Fibroblast of skin of left biceps (primary cell): ENCODE results near the gene PTPRR.

Source experiments
- DNase-seq, 2 experiments: peaks; one replicate each; pipeline ENCODE4 v3.0.0-alpha.2; 2013; ENCODE audit warnings: low read depth in 2 of 2

The PTPRR gene

DNA sequence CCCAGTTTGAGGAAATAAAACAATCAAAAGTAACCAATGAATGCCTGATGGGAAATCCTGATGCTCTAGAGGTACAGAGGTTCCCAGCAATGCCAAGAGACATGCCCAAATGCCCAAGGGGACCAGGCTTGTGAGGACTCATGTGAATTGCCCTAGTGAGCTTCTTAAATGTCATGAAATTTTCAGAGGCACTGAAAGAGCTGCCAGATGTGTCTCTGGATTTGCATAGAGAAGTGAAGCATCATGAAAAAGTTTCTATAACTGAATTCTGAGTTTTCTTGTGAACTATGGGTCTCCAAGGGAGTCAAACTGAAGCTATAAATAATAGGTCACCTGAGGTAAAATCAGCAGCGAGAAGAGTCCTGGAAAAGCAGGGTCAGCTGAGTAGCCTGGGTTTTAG is 9.9 kb downstream of the PTPRR start:
- DNase-seq, result no peak

DNA sequence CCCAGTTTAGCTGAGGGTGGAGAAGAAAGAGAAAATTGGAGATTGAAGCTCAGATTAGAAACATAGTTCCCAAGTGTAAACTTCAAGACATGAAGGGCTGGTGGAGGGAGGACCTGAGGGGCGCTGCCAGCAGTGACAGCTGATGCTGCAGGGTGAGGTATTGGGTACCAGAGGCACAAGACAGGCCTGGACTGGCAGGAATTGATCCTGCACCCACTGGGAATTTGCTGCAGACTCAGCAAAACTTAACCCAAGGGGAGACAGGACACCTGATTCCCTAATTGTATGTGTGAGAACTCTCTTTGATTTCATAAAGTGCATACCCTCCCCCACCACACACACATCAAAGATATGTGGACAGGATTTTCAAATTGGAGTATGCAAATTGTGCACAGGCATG is 11.6 kb downstream of the PTPRR start:
- no peak for DNase-seq

DNA sequence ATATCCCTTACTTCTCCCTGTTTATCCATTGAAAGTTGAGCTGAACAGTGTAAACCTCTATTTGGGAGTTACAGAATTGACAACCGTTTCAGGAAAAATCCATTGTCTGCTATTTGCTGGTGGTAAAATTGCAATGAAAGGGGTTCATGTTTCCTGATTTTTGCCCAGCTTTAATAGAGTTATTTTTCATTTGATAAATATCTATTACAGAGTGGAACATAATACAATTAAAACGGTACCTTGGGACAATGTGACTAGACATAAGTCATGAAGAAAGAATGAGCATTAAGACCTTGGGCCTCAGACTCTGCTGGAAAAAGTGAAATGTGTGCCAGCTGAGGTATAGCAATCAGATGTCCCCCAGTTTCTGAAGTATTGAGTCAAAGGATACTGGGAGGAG is 13.1 kb downstream of the PTPRR start:
- DNase-seq, result no peak

DNA sequence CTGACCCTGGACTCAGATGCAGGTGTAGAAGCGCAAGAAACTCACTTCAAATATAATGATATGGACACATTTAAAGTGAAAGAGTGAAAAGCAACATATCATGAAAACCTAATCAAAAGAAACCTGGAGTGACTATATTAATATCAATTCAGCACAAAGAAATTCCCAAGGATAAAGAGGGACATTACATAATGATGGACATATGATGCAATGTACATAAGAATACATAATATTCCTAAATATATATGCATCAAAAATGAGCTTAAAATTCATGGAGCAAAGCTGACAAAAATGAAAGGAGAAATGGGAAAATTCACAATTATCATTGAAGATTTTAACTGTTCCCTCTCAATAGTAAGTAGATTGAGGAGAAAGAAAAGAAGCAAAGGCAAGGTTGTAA is 24.6 kb downstream of the PTPRR start:
- no peak for DNase-seq

DNA sequence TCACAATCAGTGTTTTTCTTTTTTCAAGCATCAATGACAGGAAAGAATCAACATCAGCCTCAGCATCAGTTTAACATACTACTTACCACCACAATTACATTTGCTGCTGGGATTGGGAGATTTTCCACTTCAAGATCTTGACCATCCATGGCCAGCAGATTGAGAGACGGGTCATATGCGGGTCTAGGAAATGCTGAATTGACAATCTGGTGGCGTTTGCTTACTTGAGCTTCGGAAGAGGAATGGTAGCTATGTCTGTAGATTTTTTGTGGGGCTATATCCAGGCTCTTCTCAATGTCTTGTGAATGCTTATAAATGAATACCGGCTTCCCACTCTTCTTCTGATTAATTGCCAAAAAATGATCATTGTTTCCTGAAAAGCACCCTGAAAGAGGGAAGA is 27.9 kb downstream of the PTPRR start:
- no peak for DNase-seq

DNA sequence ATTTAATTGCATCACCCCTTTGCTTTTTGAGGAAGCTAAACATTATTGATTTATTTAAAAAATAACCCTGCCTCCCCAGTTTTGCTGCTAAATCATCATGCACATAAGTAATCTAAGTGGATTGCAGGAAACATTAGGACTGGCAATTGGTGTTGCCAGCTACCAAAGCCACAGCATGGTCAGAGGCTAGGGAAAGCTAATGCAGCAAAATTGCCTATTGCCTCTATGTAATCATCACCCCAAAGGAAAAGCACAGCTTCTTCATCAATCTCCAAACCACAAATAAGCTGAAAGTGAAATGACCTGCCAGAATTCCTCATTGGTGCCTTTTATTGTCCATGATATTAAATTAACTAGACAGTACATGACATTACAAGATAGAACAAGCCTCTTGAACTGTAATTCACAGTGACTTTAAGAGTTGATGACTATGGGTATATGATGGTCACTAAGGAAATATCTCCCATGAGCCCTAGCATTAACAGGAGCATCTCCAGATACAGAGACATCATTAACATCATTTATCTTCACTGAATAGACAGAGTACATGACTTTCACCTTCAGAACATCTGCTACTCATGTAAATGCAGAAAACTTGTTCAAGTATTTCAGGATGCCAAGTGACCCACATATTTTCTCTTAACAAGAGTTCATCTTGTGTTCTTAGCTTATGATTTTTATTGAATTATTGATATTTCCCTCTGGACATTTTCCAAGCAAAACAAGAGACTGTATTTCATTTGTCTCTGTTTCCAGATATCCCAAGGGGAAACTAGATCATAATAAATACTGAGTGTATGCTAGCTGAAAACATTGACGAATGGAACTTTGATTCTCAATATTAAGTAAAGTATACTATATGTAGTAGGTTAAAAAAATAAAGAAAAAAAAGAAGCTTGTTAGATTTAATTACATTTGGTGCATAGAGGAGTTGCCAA is 29.4 kb downstream of the PTPRR start:
- DNase-seq, result no peak

DNA sequence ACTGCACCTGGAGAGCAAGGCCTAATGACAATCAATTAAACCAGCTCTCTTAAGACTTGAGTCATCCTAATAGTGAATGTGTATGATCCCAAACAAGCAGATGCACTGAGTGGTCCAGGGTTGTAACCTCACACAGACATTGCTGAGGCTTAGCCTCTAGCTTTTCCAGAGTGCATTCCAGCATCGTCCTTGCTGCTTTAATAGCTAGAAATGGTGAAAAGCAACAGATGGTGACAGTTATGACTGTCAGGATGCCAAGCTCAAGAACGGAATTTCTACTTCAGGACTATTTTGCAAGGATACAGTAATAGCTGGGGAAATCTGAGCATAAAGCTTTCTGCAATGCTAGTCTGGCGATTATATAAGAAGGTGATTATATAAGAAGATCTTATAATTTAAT is 34.6 kb downstream of the PTPRR start:
- no peak for DNase-seq

DNA sequence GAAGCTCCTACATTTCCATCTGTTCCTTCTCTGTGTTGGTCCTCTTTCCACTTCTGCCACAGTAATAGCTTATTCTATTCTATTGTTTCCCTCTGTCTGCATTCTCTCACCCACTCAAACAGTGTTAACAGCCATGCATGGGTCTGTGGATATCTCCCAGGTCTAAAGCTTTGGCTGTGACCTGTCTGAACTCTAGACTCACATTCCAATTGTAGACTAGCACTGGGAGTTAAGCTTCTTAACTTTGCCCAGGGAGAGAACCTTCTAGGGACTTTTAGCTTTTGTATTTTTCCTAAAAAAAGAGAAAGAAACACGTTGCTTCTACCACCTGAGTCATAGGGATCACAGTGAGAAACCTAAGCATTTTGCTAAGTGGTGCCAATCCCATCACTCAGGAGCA is 36.7 kb downstream of the PTPRR start:
- no peak for DNase-seq

DNA sequence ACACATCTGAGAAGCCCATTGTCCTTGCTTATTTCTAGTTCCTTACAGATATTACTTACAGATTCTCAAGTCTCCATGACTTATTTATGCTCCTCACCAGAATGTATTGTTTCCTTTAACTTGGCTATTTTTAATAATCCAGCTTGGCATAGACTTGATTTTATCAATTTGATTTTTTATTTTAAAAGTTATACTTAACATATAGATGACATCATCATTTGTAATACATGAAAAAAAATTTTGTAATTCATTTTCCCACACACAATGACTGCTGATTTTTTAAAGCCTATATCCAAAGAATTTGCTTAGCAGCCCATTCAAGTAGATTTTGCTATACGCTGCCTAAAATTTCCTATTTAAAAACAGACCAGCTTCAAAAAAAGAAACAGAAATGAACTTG is 39.8 kb downstream of the PTPRR start:
- no peak for DNase-seq

DNA sequence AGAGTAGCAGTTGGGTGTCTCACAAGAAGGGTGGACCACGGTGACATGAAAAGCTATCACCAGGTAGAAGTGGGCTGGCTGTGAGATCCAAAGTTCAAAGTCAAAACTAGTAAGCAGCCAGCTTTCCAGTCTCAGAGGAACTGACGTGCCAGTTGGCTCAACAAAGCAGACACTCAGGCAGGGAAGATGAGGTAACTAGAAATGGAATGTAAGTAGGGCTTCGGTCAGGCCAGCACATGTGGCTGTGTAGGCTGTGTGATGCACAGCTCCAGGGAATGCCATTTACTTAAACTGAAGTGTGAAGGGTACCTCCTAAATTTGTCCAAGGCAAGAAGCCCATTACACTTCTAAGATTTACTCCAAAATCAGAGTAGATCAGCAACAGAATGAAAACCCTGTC is 43.6 kb downstream of the PTPRR start:
- DNase-seq, result peak in 1 of 2 experiments; percentile 4

DNA sequence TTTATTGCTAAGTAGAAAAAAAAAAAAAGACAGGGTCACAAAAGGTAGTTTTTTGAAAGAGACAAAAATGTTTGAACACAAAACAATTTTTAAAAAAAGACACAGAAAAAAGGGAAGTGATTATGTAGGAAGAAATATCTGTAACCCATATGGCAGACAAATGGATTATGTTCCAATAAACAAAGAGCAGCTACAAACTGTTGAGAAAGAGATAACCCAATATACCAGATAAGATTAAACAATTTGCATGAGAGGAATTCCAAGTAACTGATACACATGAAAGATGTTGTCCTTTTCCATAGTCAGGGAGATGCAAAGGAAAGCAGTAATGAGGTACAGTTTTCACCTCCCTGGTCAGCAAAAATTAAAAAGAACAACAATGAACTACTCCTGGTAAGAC is 44.9 kb downstream of the PTPRR start:
- DNase-seq, result no peak

DNA sequence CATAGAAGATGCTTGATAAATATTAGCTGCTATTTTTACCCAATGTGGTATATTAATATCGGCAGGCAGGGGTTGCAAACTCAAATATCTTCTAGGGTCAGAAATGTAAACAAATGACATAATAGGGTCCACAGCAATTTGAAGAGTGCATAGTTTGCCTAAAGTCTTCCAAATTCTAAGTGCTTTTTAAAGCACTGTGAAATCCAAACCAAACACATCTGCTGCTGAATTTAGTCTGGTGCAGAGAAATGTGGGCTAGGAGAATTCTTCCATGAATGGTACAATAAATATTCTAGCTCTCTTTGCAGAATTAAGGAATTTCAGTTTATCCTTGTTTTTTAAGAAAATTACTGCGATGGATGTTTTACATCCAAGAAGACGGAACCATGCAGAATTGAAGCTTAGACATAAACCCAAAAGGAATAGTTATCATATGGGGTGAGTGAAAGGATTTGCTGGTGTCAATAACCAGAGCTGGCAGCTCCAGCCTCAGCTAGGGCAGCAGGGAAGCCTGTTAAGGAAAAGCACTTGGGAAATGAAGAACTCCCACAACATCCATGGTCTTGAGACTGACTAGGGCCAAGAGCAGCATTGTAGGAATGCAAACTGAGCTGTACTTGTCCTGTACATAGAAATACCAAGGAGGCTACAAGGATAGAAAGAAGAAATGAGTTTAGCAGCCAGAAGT is 65.5 kb downstream of the PTPRR start:
- no peak for DNase-seq

DNA sequence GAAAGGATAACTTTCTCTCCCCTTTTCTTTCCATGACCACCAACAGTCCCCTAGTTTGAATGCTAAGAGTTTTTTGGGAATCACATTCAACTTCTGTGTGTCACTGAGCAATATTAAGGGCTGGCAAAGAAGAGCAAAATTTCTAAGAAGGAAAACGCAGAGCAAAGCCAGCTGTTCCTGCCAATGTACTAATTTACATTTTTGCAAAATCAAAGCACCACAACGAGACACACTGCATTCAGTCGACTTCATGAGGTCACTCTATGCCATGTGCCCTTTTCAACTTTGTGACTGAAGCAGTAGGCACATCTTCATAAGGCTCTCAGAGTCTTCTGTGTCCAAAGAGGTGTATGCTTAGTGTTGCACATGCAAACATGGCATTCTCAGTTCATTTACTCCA is 66.4 kb downstream of the PTPRR start:
- no peak for DNase-seq

DNA sequence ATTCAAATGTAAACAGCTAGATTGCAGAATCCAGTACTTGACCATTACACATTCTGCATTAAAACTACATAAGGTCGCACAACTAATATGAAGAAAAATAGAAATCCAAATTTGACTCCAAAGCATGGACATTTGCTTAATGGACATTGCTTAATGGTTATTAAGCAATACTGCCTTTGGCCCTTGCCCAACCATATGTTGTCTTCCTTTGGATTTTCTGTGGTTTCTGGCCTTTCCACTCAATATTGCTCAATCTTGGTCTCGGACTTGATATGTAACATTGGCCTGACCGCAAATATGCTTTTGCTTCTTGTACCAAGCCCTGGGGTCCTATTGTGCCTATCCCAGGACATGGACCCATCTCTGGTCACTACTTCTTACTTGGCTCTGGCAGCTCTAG is 67.2 kb downstream of the PTPRR start:
- peak; percentile 40 to 49 for DNase-seq

DNA sequence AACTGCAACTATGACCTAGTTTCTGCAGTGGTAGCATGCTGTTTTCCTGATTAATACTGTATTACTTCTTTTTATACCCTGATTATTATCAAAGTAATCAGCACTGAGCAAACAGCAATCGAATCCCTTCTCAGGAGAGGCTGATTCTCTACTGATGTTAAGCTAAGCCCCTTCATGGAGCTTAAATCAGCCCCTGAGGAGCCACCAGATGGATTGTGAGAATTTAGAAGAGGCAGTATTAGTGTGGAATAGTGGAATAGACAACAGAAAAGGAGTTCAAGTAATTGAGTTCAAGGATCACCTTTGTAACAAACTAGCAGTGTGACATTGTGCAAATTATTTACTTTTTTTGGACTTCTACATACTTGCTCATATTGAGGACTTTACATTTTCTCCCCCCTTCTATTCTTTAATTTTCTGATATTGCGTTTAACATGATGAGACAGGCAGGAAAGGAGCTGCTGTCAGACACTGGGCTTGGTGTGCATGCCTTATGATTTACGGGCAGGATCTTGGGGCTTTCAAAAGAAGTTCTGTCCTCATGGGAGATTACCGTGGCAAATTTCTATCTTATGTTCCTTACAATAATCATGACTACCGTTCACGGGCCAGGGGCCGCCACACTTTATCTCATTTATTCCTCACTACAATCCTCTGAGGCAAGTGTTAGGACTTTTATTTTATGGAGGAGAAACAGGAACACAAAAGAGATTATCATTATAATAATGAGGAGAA is 68.0 kb downstream of the PTPRR start:
- no peak for DNase-seq

DNA sequence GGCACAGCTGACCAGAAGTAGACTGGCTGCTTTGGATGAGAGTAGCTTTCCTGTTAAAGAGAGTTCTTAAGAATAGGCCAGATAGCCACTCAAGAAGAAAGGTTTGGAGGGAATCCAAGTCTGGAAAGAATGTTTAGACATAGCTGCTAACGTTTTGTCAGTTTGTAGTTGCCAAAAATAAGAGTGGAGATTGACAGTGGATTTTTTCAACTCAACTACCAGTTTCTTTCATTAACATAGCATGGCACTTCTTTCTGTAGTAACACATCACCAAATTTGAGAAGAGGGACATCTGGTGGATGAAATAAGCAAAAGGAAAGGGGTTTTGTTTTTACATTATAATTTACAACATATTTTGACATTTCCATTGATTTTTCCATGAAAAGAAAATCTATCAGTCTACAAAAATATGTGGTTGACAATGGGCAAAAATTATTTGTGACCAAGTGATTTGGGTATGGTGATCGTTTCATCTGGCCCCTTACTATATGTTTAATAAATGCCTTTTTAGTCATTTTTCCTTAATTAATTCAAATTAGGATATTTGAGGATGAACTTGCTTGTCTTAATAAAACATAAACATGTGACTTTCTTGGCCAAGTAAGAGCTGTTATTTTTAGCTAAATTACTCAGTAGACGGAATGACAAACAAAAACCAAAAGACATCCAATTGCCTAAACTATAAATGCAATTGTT is 71.1 kb downstream of the PTPRR start:
- DNase-seq, result peak in 1 of 2 experiments; percentile 32

DNA sequence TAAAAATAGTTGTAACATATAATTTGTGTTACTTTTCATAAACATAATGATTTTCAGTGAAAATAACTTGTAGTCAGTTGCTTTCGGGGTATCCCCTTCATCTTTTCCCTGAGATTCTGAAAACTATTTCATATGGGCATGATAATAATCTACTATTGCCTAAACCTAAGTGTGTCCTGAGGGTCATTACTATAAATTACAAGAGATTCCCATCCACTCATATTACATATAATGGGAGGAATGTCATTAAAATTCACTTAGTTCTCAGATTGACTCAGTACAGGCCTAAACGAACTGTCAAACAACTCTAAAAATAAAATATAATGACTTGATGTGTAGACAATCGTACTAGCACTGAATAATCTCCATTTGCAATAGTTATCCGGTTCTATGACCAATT is 72.7 kb downstream of the PTPRR start:
- no peak for DNase-seq

DNA sequence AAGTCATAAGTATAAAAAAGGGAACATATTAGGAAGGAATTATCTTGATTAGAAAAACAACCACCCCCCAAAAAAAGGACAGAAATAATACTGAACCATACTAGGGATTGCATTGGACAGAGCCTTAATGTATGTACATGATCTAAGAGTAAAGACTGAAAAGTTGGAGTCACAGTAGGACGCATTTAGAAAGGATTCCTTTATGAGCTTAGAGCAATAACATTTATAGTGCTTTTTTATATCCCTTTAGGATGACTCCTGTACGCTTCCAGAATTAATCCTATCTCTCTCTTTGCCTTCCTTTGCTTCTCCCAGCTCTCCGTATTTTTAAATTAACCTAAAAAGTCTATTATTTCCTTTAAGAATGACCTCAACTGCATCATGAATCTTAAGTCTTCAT is 75.3 kb downstream of the PTPRR start:
- DNase-seq, result no peak

DNA sequence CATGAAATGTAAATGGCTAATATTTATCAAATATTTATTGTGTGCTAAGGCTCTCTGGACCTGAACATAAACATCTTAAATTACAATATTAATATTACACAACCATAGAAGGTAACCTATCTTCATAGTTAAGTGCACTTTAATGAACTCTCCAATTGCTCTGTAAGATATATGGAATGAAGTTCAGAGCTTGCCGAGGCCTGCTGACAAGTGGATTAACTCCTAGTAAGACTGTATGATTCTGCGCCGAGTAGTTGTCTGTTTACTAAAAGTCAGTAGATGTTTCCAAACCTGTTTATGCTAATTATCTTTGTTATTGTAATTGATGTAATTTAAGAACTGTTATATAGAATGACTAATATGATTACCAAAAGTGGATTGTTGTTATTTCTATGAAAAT is 77.2 kb downstream of the PTPRR start:
- no peak for DNase-seq

DNA sequence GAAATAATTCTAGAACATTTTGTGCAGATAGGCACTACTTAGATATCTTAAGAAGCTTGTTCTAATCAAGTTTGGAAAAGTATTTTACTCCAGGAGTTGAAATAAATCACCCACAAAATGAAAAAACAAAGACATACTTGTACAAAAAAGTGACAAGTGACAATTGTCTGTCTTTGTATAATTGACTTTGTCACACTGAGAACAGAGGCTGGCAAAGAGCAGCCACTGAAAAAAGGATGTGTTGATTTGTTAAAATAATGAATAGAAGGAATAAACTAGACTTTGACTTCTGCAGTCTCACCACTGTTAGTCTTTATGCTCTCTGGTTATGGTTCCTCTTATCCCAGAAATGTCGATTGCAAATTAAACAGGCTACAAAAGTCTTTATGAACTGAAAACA is 77.6 kb downstream of the PTPRR start:
- DNase-seq, result no peak

DNA sequence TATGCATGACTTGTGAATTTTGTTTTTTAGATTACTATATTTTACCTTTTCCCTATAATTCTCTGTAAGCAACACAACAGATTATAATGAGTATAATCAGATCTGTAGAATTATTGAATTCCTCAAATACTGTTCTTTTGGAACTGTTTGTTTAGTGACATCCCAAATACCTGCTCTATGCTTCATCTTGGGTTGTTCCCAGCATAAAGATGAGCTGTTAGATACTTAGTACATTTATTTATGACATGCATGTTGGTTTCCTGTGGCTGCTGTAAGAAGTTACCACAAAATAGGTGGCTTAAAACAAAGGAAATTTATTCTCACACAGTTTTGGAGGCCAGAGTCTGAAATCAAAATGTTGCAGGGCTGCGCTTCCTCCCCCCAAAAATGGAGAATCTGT is 78.4 kb downstream of the PTPRR start:
- no peak for DNase-seq
